Activated CD4-positive, alpha-beta T cell treated with anti-CD3 and anti-CD28 coated beads for 24 hours (primary cell): ENCODE results near the gene ZGPAT.

ENCODE experiments used
- DNase-seq, 2 donors: peaks; one replicate each; pipeline ENCODE4 v3.0.0-alpha.2; 2020; ENCODE audit warnings: low read depth in 2 of 2

ZGPAT gene

GRCh38 chr20:63692436-63693082, 15.3 kb upstream of the ZGPAT start:
- DNase-seq = no peak

- no peak for DNase-seq
Observed at GRCh38 chr20:63693083-63693732, 14.6 kb upstream of the ZGPAT start.

- no peak for DNase-seq
Observed at GRCh38 chr20:63693733-63694583, 13.9 kb upstream of the ZGPAT start.

GRCh38 chr20:63694584-63695423, 13.0 kb upstream of the ZGPAT start:
- no peak for DNase-seq

GRCh38 chr20:63695424-63696305, 12.2 kb upstream of the ZGPAT start:
- DNase-seq = no peak

GRCh38 chr20:63696306-63696627, 11.6 kb upstream of the ZGPAT start:
- DNase-seq = no peak

GRCh38 chr20:63696628-63697356, 11.0 kb upstream of the ZGPAT start, which contains the start of gene TNFRSF6B:
TNFRSF6B (plus strand) TSS chr20:63696652; CDS start chr20:63696768, 116 bp downstream.
- DNase-seq = no peak

- DNase-seq = no peak
Observed at GRCh38 chr20:63697357-63697867, 10.4 kb upstream of the ZGPAT start.

- DNase-seq = no peak
Observed at GRCh38 chr20:63697868-63698545, 9.8 kb upstream of the ZGPAT start.

GRCh38 chr20:63698739-63699465, 8.9 kb upstream of the ZGPAT start:
- peak; percentile 42 to 54 for DNase-seq

GRCh38 chr20:63699466-63700198, 8.2 kb upstream of the ZGPAT start:
- no peak for DNase-seq

GRCh38 chr20:63700199-63701050, 7.4 kb upstream of the ZGPAT start:
- no peak for DNase-seq

- DNase-seq = no peak
Observed at GRCh38 chr20:63701051-63701328, 6.8 kb upstream of the ZGPAT start.

GRCh38 chr20:63701329-63702035, 6.4 kb upstream of the ZGPAT start:
- DNase-seq = no peak

- DNase-seq = no peak
Observed at GRCh38 chr20:63702036-63702665, 5.7 kb upstream of the ZGPAT start.
